Head of caudate nucleus (tissue), 42 donors: Measurements from ENCODE around the gene ARMC2.
"Not testable (repeated sequence)": the region's sequence is repeated elsewhere in the genome, so short reads cannot be mapped to it uniquely, and the experiment has no call there.

Experiments used
- DNase-seq, 42 donors: peaks; one replicate each; pipeline versions ENCODE4 v3.0.0 to v3.0.0-alpha.2; 2020 to 2021; ENCODE audit warnings: mixed read lengths in 7 of 42
- intact Hi-C: fragments of 100-400 bp; cut with DNase I; formaldehyde crosslinking; loops from one replicate; pipeline ENCODE4 v1.15.0; 2022

Gene ARMC2

DNA sequence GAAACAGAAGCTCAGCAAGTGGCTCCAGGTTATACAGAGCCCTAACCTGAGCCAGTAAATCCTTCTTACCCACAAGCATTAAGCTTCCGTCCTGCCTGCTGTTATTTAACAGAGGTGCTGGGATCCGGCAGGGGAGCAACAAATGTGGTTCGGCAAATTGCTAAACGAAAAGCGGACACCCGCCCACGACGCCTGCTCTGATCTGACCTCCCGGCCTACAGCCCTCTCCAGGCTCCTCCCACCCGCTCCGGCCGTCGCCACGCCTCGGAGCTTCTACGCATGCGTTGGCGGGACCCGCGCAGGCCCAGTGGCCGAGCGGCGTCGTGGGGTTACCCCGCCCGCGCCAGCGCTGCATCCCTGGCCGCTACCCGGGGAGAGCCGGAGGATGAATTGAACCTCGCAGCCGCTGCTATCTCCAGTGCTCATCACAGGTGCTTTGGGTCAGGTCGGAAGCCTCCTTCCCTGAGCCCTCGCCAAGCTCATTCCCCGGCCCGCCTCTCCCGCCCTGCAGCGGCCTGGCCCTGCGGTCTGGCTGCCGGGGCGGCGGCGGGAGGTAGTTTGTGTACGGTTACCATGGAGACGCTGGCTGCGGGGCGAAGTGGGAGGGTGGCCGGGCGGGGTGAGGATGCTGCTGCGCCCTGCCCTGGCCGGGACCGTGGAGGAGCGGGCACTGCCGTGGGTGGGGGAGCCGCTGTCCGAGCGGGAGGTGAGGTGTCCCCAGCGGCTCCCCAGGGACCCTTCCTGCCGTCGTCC, at the start of gene ARMC2:
TSS of gene ARMC2 (plus strand) at position 307 of the 753 bp plus-strand sequence. CDS start 5,846 bp downstream, outside the sequence.
- DNase-seq = peak; percentile 76 to 97 (median 92)
- intact Hi-C loops = loop anchor here (1.0 to 10.0 kb wide), 2 partner anchors 63 to 289 kb away; no protein-coding TSS in a partner anchor

- DNase-seq = peak in 31 of 42 donors; percentile 15 to 67 (median 42)
- intact Hi-C loops = no loop called here
These were observed 49.4 kb upstream of the ARMC2 start for GRCh38 chr6:108798670-108799353.

- peak in 8 of 42 donors; percentile 16 to 58 (median 36) for DNase-seq
- intact Hi-C loops = no loop called here
These were observed 48.9 kb upstream of the ARMC2 start for GRCh38 chr6:108799354-108799717.

DNA sequence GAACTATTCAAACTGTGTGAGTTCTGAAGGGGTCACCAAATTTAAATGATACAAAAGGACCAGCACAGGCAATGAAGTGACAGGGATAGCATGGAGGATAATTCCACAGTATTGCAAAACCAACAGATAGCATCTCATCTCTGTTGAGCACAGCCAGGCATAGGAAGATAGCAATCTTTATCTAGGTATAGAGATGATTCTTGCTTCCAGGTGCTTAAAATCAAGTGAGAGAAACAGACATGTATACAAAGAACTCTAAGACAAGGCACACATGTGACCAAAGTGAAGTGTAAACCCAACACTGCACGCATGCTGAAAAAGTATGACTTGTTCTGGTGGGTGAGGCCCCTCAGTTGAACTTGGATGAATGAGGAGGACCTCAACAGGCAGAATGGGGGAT, 48.4 kb upstream of the ARMC2 start:
- DNase-seq = peak in 1 of 42 donors; percentile 4
- intact Hi-C loops = no loop called here

DNA sequence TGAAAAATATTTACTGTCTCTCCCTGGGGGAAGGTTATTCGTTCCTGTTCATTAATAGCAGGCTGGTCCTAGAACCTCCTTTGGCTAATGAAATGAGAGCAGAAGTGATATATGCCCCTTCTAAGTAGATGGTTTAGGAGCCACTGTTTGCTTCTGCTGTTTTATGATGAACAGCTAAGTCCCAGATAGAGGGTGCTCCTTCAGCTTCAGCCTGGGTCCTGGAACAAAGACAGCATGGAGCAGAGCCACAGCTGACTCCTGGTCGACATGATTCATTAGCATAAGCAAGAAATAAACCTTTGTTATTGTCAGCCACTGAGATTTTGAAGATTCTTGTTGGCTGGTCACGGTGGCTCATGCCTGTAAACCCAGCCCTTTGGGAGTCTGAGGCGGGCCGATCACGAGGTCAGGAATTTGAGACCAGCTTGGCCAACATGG, 47.8 kb upstream of the ARMC2 start:
- peak; percentile 23 to 86 (median 72) for DNase-seq
- intact Hi-C loops = no loop called here

GRCh38 chr6:108801366-108801765, 46.9 kb upstream of the ARMC2 start:
- intact Hi-C loops = no loop called here
- peak in 6 of 42 donors; percentile 3 to 50 (median 20) for DNase-seq

DNA sequence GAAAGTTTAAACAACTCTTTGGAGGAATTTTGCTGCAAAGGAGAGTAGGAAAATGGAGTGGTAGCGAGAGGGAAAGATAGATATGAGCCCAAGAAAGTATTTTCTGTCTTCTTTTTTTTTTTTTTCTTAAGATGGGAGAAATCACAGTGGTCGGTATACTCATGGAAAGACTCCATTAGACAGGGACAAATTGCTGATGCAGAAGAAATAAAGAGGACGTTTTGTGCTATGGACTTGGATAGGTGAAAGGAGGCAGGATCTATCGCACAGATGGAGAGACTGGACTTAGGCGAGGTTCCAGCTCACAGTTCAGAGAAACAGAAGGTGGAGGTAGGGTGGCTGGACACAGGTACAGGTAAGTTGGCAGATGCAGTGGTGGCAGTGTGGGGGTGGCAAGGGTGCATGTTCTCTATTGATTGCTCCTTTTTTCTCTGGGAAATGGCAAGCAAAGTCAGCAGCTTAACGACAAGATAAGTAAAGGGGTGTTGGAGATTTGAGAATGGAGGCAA, 44.2 kb upstream of the ARMC2 start:
- no peak for DNase-seq
- intact Hi-C loops = no loop called here

GRCh38 chr6:108804956-108805355, 43.3 kb upstream of the ARMC2 start:
- DNase-seq = no peak
- intact Hi-C loops = no loop called here

DNA sequence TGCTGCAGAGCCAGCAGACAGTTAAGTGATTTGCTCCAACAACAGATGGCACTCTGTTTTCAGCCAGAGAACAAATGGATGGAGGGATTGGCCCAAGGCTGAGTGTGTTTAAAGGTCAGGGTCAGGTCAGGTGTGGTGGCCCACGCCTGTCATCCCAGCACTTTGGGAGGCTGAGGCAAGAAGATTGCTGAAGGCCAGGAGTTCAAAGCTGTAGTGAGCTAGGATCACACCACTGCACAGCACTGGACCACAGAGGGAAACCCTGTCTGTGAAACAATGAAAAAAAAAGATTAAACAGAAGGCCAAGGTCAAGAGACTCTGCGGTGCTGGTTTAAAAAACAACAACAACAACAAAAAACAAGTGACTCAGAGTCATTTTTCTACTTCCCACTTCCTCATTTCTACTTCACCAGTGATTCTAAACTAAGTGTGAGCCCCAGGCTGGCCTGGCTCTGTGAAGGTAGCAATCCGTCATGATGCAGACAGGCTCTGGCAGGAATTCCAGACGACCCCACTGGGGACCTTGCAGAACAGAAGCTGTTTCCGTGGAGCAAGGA, 42.5 kb upstream of the ARMC2 start:
- no peak for DNase-seq
- intact Hi-C loops = no loop called here

DNA sequence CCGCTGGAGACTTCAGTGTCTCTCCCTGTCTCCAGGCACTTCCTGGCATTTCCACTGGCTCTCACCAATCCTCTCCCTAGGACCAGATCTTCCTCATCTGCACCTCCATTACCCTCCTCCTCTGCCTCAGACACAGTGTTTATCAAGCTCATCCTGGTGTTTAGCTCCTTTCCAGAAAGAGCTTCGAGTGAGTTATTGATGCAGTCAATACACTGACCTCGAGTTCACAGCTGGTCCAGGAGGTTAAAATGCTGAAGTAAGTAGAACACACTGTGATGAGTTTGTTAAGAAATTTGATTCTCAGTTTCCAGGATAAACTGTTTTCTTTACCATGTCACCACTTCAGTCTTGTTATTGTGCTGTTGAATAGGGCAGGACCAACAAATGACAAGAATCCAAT, 42.1 kb upstream of the ARMC2 start:
- DNase-seq = no peak
- intact Hi-C loops = no loop called here

- intact Hi-C loops = no loop called here
- DNase-seq = no peak
These were observed 41.6 kb upstream of the ARMC2 start for GRCh38 chr6:108806665-108807064.

- intact Hi-C loops = no loop called here
- DNase-seq = no peak
These were observed 40.3 kb upstream of the ARMC2 start for GRCh38 chr6:108807928-108808327.

- no peak for DNase-seq
- intact Hi-C loops = no loop called here
These were observed 39.0 kb upstream of the ARMC2 start for GRCh38 chr6:108809211-108809610.

GRCh38 chr6:108810057-108810643, 38.1 kb upstream of the ARMC2 start:
- intact Hi-C loops = no loop called here
- DNase-seq = no peak

DNA sequence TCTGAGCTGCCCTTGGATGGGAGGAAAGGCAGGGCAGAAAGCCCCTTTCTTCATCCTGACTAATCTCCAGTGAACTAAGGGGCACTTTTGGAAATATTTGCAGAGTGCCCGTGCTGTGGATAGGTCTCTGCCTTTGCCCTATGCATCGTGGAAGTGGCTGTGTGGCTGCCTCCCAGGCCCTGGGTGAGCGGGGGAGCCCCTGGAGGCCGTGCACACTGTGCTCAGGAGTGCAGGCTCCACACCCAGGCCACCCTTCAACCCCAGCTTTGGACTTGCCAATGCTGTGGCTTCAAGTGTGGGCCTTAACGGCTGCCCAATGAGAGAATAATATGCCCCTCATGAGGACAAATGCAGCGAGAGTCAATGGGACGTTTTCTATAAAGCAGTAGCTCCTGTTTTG, 36.7 kb upstream of the ARMC2 start:
- no peak for DNase-seq
- intact Hi-C loops = no loop called here

- intact Hi-C loops, DNase-seq: not testable (repeated sequence)
These were observed 35.0 kb upstream of the ARMC2 start for GRCh38 chr6:108813218-108813617.

DNA sequence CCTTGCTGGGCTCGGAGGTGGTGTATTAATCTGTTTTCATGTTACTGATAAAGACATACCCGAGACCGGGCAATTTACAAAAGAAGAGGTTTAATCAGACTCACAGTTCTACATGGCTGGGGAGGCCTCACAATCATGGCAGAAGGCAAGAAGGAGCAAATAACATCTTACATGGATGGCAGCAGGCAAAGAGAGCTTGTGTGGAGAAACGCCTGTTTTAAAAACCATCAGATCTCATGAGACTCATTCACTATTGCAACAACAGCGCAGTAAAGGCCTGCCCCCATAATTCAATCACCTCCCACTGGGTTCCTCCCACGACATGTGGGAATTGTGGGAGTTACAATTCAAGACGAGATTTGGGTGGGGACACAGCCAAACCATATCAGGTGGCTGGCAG, 30.9 kb upstream of the ARMC2 start:
- intact Hi-C loops, DNase-seq: not testable (repeated sequence)

GRCh38 chr6:108820006-108820405, 28.2 kb upstream of the ARMC2 start:
- intact Hi-C loops = no loop called here
- no peak for DNase-seq

DNA sequence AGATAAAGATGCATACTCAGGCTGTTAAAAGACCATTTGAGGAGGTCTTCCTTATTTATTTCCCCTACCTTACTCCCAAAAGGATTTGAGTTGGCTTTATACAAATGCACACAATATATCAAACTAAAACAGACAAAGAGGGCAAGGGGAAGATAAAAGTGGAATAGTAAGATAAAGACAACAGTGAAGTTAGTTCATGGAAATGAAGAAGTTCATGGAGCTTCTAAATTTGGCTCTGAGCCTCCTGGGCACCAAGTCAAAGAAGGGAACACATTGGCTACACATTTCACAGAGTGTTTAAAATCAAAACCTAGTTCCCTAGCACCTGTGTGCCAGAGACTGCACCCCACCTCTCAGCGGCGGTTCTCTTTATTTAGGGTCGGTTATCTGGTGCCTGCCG, 25.8 kb upstream of the ARMC2 start:
- intact Hi-C loops = no loop called here
- no peak for DNase-seq

GRCh38 chr6:108825326-108825725, 22.9 kb upstream of the ARMC2 start:
- intact Hi-C loops = no loop called here
- no peak for DNase-seq
